CD14-positive monocyte (primary cell): ENCODE data around the gene SLC30A9. TPM values are rescaled to one million over a fixed set of nuclear protein-coding genes. Genes with fewer than 3 reads are reported as not detected.

Experiments used
- DNase-seq, 3 donors: peaks; one replicate each; pipeline ENCODE4 v3.0.0-alpha.2; 2011 to 2022
- H2AFZ ChIP-seq: 2 replicates; pipeline ENCODE4 v1.6.0; 2012; ENCODE audit warnings: mild to moderate bottlenecking, low read depth, low read length, inconsistent platforms; ENCODE audit not compliant: insufficient read depth, poor library complexity, severe bottlenecking
- H3K27ac ChIP-seq, 2 donors: 1 replicate in 1 of 2; 2 replicates in 1 of 2; pipeline ENCODE4 v1.5.1; 2012 to 2013; ENCODE audit warnings: low read length in 2 of 2, control low read depth in 1 of 2, inconsistent platforms in 1 of 2, low read depth in 1 of 2, mild to moderate bottlenecking in 1 of 2
- H3K27me3 ChIP-seq, 2 donors: one replicate each; pipeline versions ENCODE4 v1.6.0 to v1.6.1; 2011 to 2013; ENCODE audit warnings: low read length in 2 of 2; ENCODE audit not compliant: control insufficient read depth in 2 of 2, insufficient read depth in 2 of 2
- H3K36me3 ChIP-seq, 2 donors: replicated peaks in 1 of 2; 1 replicate in 1 of 2; 2 replicates in 1 of 2; pipeline versions ENCODE4 v1.5.1 to v1.6.1; 2012 to 2013; ENCODE audit warnings: low read length in 2 of 2, control low read depth in 1 of 2, inconsistent platforms in 1 of 2, mild to moderate bottlenecking in 1 of 2; ENCODE audit not compliant: insufficient read depth in 2 of 2, control insufficient read depth in 1 of 2
- H3K4me1 ChIP-seq, 2 donors: 1 replicate in 1 of 2; 2 replicates in 1 of 2; pipeline versions ENCODE4 v1.5.1 to v1.6.1; 2012 to 2013; ENCODE audit warnings: low read length in 2 of 2, control low read depth in 1 of 2, inconsistent platforms in 1 of 2, mild to moderate bottlenecking in 1 of 2, moderate library complexity in 1 of 2; ENCODE audit not compliant: insufficient read depth in 2 of 2, control insufficient read depth in 1 of 2
- H3K4me2 ChIP-seq: replicated peaks from 2 replicates; pipeline ENCODE3; 2012; ENCODE audit warnings: low read length, moderate library complexity, mild to moderate bottlenecking; ENCODE audit not compliant: poor library complexity, severe bottlenecking; ENCODE audit errors: extremely low read depth
- H3K4me3 ChIP-seq, 3 experiments: fragments of 200-600 bp in 1 of 3; sonication (generic) in 1 of 3; replicated peaks in 1 of 3; 1 replicate in 2 of 3; 2 replicates in 1 of 3; pipeline ENCODE4 v1.5.1; 2011 to 2013; ENCODE audit warnings: low read length in 3 of 3, mild to moderate bottlenecking in 3 of 3, control low read depth in 2 of 3, low read depth in 2 of 3, inconsistent platforms in 1 of 3, moderate library complexity in 1 of 3
- H3K79me2 ChIP-seq: 2 replicates; pipeline ENCODE4 v1.6.0; 2012; ENCODE audit warnings: mild to moderate bottlenecking, control low read depth, inconsistent platforms, low read length, moderate library complexity; ENCODE audit not compliant: insufficient read depth
- H3K9ac ChIP-seq: 2 replicates; pipeline ENCODE4 v1.6.0; 2017; ENCODE audit warnings: low read length, mild to moderate bottlenecking; ENCODE audit not compliant: insufficient read depth, poor library complexity, severe bottlenecking
- H3K9me3 ChIP-seq, 2 donors: replicated peaks in 1 of 2; 1 replicate in 1 of 2; 2 replicates in 1 of 2; pipeline versions ENCODE4 v1.5.1 to v1.6.1; 2012 to 2013; ENCODE audit warnings: low read length in 2 of 2, control low read depth in 1 of 2; ENCODE audit not compliant: control insufficient read depth in 1 of 2, insufficient read depth in 1 of 2
- H4K20me1 ChIP-seq: 2 replicates; pipeline ENCODE4 v1.6.0; 2012; ENCODE audit warnings: mild to moderate bottlenecking, low read length, control low read depth, moderate library complexity; ENCODE audit not compliant: insufficient read depth
- H3K27ac Mint-ChIP-seq, 7 donors: one replicate each; pipeline ENCODE4 v1.8.0; 2020; ENCODE audit warnings: mild to moderate bottlenecking in 7 of 7, mixed read lengths in 7 of 7, moderate library complexity in 6 of 7, inconsistent platforms in 2 of 7
- H3K27me3 Mint-ChIP-seq, 3 donors: one replicate each; pipeline ENCODE4 v1.8.0; 2021 to 2022; ENCODE audit warnings: low read depth in 3 of 3, mild to moderate bottlenecking in 3 of 3, mixed read lengths in 3 of 3, moderate library complexity in 3 of 3, inconsistent platforms in 1 of 3
- H3K36me3 Mint-ChIP-seq, 2 donors: one replicate each; pipeline ENCODE4 v1.8.0; 2020; ENCODE audit warnings: mixed read lengths in 2 of 2, inconsistent platforms in 1 of 2, mild to moderate bottlenecking in 1 of 2
- H3K4me1 Mint-ChIP-seq: one replicate; pipeline ENCODE4 v1.8.0; 2020; ENCODE audit warnings: mild to moderate bottlenecking, mixed read lengths
- H3K4me3 Mint-ChIP-seq, 2 donors: one replicate each; pipeline ENCODE4 v1.8.0; 2020; ENCODE audit warnings: mild to moderate bottlenecking in 2 of 2, mixed read lengths in 2 of 2, moderate library complexity in 1 of 2
- H3K9me3 Mint-ChIP-seq, 7 donors: one replicate each; pipeline ENCODE4 v1.8.0; 2020 to 2022; ENCODE audit warnings: mixed read lengths in 7 of 7, mild to moderate bottlenecking in 6 of 7, moderate library complexity in 6 of 7, inconsistent platforms in 2 of 7
- CTCF ChIP-seq: fragments of 200-600 bp; IDR thresholded peaks from one replicate; pipeline ENCODE4 v1.8.0; 2022; ENCODE audit warnings: antibody characterized with exemption, mild to moderate bottlenecking
- WGBS: methylation state at CpG from one replicate; pipeline ENCODE4 v1.1.5; 2013; ENCODE audit warnings: missing lambda C conversion rate; ENCODE audit not compliant: insufficient coverage; 5-methylcytosine and 5-hydroxymethylcytosine counted together
- intact Hi-C, 2 donors: fragments of 100-400 bp; cut with micrococcal nuclease; formaldehyde crosslinking; loops; one replicate each; pipeline versions ENCODE4 v1.15.0 to v1.15.1; 2023
- polyA plus RNA-seq, 3 donors: library from polyadenylated mRNA; depleted of rRNA in 1 of 3; unstranded in 2 of 3; stranded (reverse) in 1 of 3; fragments of 300-500 nt in 2 of 3; fragments of >200 nt in 1 of 3; fragmentation: Illumina TruSeq in 2 of 3; gene quantifications; 1 replicate in 2 of 3; 2 replicates in 1 of 3; pipeline ENCODE4 v1.2.3, GENCODE V29; 2012 to 2021

Gene SLC30A9
- polyA plus RNA-seq, 3 donors, result 11.6 to 47.2 (median 41.0) TPM

- 100% methylated on average over 2 of the region's 3 CpGs for WGBS
- Histone ChIP-seq H3K79me2 (peaks cover 17% of the 10 kb centered on the region), H3K9me3 (no peaks in the 10 kb centered on the region), H4K20me1 (peaks cover 14% of the 10 kb centered on the region), H3K27ac (no peak overlapping the region), H3K27me3 (no peaks in the 10 kb centered on the region), H3K9ac (no peak overlapping the region), H3K4me1 (no peaks in the 10 kb centered on the region), H2AFZ (no peak overlapping the region), H3K4me2 (no peak overlapping the region), H3K36me3 (peaks cover 36 to 72% of the 10 kb centered on the region in 2 donors), H3K4me3 (no peak overlapping the region)
- Mint-ChIP-seq H3K4me1 (peaks cover 4% of the 10 kb centered on the region), H3K36me3 (peaks cover 57 to 72% of the 10 kb centered on the region in 2 donors), H3K4me3 (no peak overlapping the region), H3K9me3 (no peaks in the 10 kb centered on the region), H3K27me3 (peaks cover 0 to 1% (median 0%) of the 10 kb centered on the region in 3 donors), H3K27ac (peak overlapping the region in 2 of 7 donors; percentile 13 to 23)
- no peak for DNase-seq
- TF ChIP-seq CTCF, result no peak
- intact Hi-C loops, result no loop called here
Measured at GRCh38 chr4:42008011-42008786, 17.9 kb downstream of the SLC30A9 start.

GRCh38 chr4:42015438-42015837, 25.1 kb downstream of the SLC30A9 start:
- TF ChIP-seq CTCF, result no peak
- H3K4me1 ChIP-seq, result no peaks in the 10 kb centered on the region
- no peaks in the 10 kb centered on the region for H3K27me3 ChIP-seq
- Mint-ChIP-seq H3K36me3 (peaks cover 27 to 39% of the 10 kb centered on the region in 2 donors), H3K27ac (no peak overlapping the region), H3K27me3 (no peaks in the 10 kb centered on the region), H3K9me3 (peaks cover 0 to 1% (median 0%) of the 10 kb centered on the region in 7 donors), H3K4me1 (peaks cover 4% of the 10 kb centered on the region), H3K4me3 (no peak overlapping the region)
- H3K36me3 ChIP-seq, result peaks cover 17 to 34% of the 10 kb centered on the region in 2 donors
- DNase-seq, result no peak
- H3K4me3 ChIP-seq, result no peak overlapping the region
- H4K20me1 ChIP-seq, result peaks cover 20% of the 10 kb centered on the region
- no peaks in the 10 kb centered on the region for H3K9me3 ChIP-seq
- 75% methylated on average over 1 of the region's 2 CpGs for WGBS
- H3K79me2 ChIP-seq, result peaks cover 9% of the 10 kb centered on the region
- no peak overlapping the region for H3K4me2 ChIP-seq
- no peak overlapping the region for H3K27ac ChIP-seq
- H2AFZ ChIP-seq, result no peak overlapping the region
- intact Hi-C loops, result no loop called here
- H3K9ac ChIP-seq, result no peak overlapping the region
